Stomach (tissue), 9 donors: ENCODE data around the gene YPEL3. TPM values are rescaled to one million over a fixed set of nuclear protein-coding genes. Genes with fewer than 3 reads are reported as not detected.

ENCODE experiments used
- DNase-seq, 2 donors: peaks; one replicate each; pipeline versions ENCODE4 v3.0.0 to v3.0.0-alpha.2; 2013 to 2019
- H3K27ac ChIP-seq, 5 donors: fragments of 200-600 bp in 4 of 5; sonication (generic) in 4 of 5; one replicate each; pipeline ENCODE4 v1.5.1; 2013 to 2019; ENCODE audit warnings: mild to moderate bottlenecking in 1 of 5, moderate library complexity in 1 of 5
- H3K27me3 ChIP-seq, 3 donors: fragments of 200-600 bp; sonication (generic); one replicate each; pipeline ENCODE4 v1.5.1; 2017 to 2019; ENCODE audit warnings: mixed run types in 1 of 3
- H3K36me3 ChIP-seq, 4 donors: fragments of 200-600 bp; sonication (generic); 1 replicate in 3 of 4; 2 replicates in 1 of 4; pipeline ENCODE4 v1.5.1; 2016 to 2019
- H3K4me1 ChIP-seq, 4 donors: fragments of 200-600 bp; sonication (generic); one replicate each; pipeline ENCODE4 v1.5.1; 2016 to 2019
- H3K4me3 ChIP-seq, 4 donors: fragments of 200-600 bp; sonication (generic) in 3 of 4; one replicate each; pipeline ENCODE4 v1.5.1; 2016 to 2019; ENCODE audit warnings: mild to moderate bottlenecking in 1 of 4
- H3K9me3 ChIP-seq, 4 donors: fragments of 200-600 bp; sonication (generic); one replicate each; pipeline ENCODE4 v1.5.1; 2016 to 2019
- CTCF ChIP-seq, 7 experiments: fragments of 450-650 bp in 4 of 7; fragments of 200-600 bp in 3 of 7; sonication (generic) in 3 of 7; IDR thresholded peaks; one replicate each; pipeline ENCODE4 v1.5.1; 2016 to 2019; ENCODE audit warnings: antibody characterized with exemption in 7 of 7, control low read depth in 2 of 7, mild to moderate bottlenecking in 1 of 7
- EP300 ChIP-seq: sonication (generic); formaldehyde crosslinking; IDR thresholded peaks from one replicate; pipeline ENCODE4 v1.6.1; 2017; ENCODE audit warnings: antibody characterized with exemption
- POLR2A ChIP-seq, 4 donors: fragments of 450-650 bp; IDR thresholded peaks; one replicate each; pipeline ENCODE4 v1.6.1; 2016; ENCODE audit warnings: antibody characterized with exemption in 4 of 4, control low read depth in 2 of 4, mild to moderate bottlenecking in 1 of 4, moderate library complexity in 1 of 4
- POLR2AphosphoS5 ChIP-seq, 3 donors: sonication (generic); formaldehyde crosslinking; IDR thresholded peaks; one replicate each; pipeline ENCODE4 v1.6.1; 2016; ENCODE audit warnings: antibody characterized with exemption in 3 of 3
- WGBS, 5 donors: extraction: QIAGEN DNeasy Blood & Tissue Kit in 3 of 5; methylation state at CpG; one replicate each; pipeline versions ENCODE4 v1.1.5 to v1.1.7; 2013 to 2018; 5-methylcytosine and 5-hydroxymethylcytosine counted together
- intact Hi-C: fragments of 100-400 bp; cut with DNase I; formaldehyde crosslinking; loops from one replicate; pipeline ENCODE4 v1.15.1; 2023; ENCODE audit warnings: low total_unique reads
- polyA plus RNA-seq, 3 donors: library from polyadenylated mRNA; stranded (reverse); fragments of 200-250 nt; gene quantifications; one replicate each; pipeline ENCODE4 v1.2.3, GENCODE V29; 2013
- total RNA-seq, 5 donors: library from RNA; depleted of rRNA; stranded (reverse); fragments of >200 nt; gene quantifications; one replicate each; pipeline versions ENCODE4 v1.1.0 to v1.2.3, GENCODE V29; 2014 to 2016
- donor health status: healthy with polysubstance abuse.
- donor health status: Bipolar disorder and iron deficiency.
- donor health status: healthy.

YPEL3 gene
- total and polyA plus RNA-seq, 8 donors, result 13.9 to 162 (median 78.4) TPM

- H3K4me3 ChIP-seq, result no peak overlapping the region
- no peak for TF ChIP-seq CTCF (IDR thresholded peaks at IDR 0.05)
- no peak for TF ChIP-seq POLR2A (IDR thresholded peaks at IDR 0.05)
- no peak for TF ChIP-seq POLR2AphosphoS5 (IDR thresholded peaks at IDR 0.05)
- TF ChIP-seq EP300, result no peak
- peaks cover 4 to 32% (median 10%) of the 10 kb centered on the region in 4 donors for H3K4me1 ChIP-seq
- H3K36me3 ChIP-seq, result peaks cover 47 to 70% (median 62%) of the 10 kb centered on the region in 4 donors
- 44 to 78% (median 59%) methylated on average over 3 of the region's 3 CpGs for WGBS, 5 donors
- H3K27me3 ChIP-seq, result no peaks in the 10 kb centered on the region
- H3K9me3 ChIP-seq, result no peaks in the 10 kb centered on the region
- peak overlapping the region in 3 of 5 donors; percentile 3 to 31 (median 11) for H3K27ac ChIP-seq
- intact Hi-C loops, result no loop called here
- no peak for DNase-seq
Observed at GRCh38 chr16:30085247-30085646, 10.8 kb downstream of the YPEL3 start.

- intact Hi-C loops, result no loop called here
- Histone ChIP-seq H3K27me3 (no peaks in the 10 kb centered on the region), H3K4me1 (peaks cover 4 to 31% (median 11%) of the 10 kb centered on the region in 4 donors), H3K9me3 (no peaks in the 10 kb centered on the region), H3K36me3 (peaks cover 50 to 73% (median 66%) of the 10 kb centered on the region in 4 donors), H3K4me3 (no peak overlapping the region), H3K27ac (peak overlapping the region in 3 of 5 donors; percentile 3 to 31 (median 11))
- 57 to 71% (median 67%) methylated on average over 13 to 17 of the region's 17 CpGs for WGBS, 5 donors
- no peak for TF ChIP-seq POLR2A (IDR thresholded peaks at IDR 0.05)
- TF ChIP-seq CTCF (IDR thresholded peaks at IDR 0.05), result no peak
- TF ChIP-seq POLR2AphosphoS5 (IDR thresholded peaks at IDR 0.05), result no peak
- no peak for TF ChIP-seq EP300
- peak in 1 of 2 donors; percentile 23 for DNase-seq
Observed at GRCh38 chr16:30084816-30085159, 11.2 kb downstream of the YPEL3 start.

- DNase-seq, result no peak
- 78 to 89% (median 84%) methylated on average over 17 to 18 of the region's 18 CpGs for WGBS, 5 donors
- H3K36me3 ChIP-seq, result peaks cover 54 to 78% (median 71%) of the 10 kb centered on the region in 4 donors
- TF ChIP-seq CTCF (IDR thresholded peaks at IDR 0.05), result no peak
- H3K9me3 ChIP-seq, result no peaks in the 10 kb centered on the region
- intact Hi-C loops, result no loop called here
- no peak overlapping the region for H3K4me3 ChIP-seq
- H3K27ac ChIP-seq, result peak overlapping the region in 2 of 5 donors; percentile 3 to 11
- H3K27me3 ChIP-seq, result no peaks in the 10 kb centered on the region
- peaks cover 4 to 33% (median 12%) of the 10 kb centered on the region in 4 donors for H3K4me1 ChIP-seq
Observed at GRCh38 chr16:30084096-30084815, 11.8 kb downstream of the YPEL3 start.

GRCh38 chr16:30083216-30084055, 12.6 kb downstream of the YPEL3 start:
- intact Hi-C loops, result no loop called here
- 84 to 94% (median 91%) methylated on average over 18 to 24 of the region's 24 CpGs for WGBS, 5 donors
- H3K4me3 ChIP-seq, result no peak overlapping the region
- H3K36me3 ChIP-seq, result peaks cover 54 to 86% (median 79%) of the 10 kb centered on the region in 4 donors
- no peak overlapping the region for H3K27ac ChIP-seq
- no peaks in the 10 kb centered on the region for H3K27me3 ChIP-seq
- no peak for DNase-seq
- peaks cover 4 to 40% (median 19%) of the 10 kb centered on the region in 4 donors for H3K4me1 ChIP-seq
- TF ChIP-seq EP300 (no peak), POLR2A (IDR thresholded peaks at IDR 0.05) (no peak), POLR2AphosphoS5 (IDR thresholded peaks at IDR 0.05) (no peak), CTCF (IDR thresholded peaks at IDR 0.05) (no peak)
- H3K9me3 ChIP-seq, result no peaks in the 10 kb centered on the region
